HG03460 (cell line): ENCODE data around the gene CEACAM19.
A peak's percentile ranks its signal among the peaks of the same experiment; 100 is the strongest.

Source experiments
- ATAC-seq: cut with Tn5 transposase; IDR thresholded peaks from one replicate; pipeline ENCODE4 v1.9.1; 2021; ENCODE audit not compliant: unreplicated experiment

The CEACAM19 gene

DNA sequence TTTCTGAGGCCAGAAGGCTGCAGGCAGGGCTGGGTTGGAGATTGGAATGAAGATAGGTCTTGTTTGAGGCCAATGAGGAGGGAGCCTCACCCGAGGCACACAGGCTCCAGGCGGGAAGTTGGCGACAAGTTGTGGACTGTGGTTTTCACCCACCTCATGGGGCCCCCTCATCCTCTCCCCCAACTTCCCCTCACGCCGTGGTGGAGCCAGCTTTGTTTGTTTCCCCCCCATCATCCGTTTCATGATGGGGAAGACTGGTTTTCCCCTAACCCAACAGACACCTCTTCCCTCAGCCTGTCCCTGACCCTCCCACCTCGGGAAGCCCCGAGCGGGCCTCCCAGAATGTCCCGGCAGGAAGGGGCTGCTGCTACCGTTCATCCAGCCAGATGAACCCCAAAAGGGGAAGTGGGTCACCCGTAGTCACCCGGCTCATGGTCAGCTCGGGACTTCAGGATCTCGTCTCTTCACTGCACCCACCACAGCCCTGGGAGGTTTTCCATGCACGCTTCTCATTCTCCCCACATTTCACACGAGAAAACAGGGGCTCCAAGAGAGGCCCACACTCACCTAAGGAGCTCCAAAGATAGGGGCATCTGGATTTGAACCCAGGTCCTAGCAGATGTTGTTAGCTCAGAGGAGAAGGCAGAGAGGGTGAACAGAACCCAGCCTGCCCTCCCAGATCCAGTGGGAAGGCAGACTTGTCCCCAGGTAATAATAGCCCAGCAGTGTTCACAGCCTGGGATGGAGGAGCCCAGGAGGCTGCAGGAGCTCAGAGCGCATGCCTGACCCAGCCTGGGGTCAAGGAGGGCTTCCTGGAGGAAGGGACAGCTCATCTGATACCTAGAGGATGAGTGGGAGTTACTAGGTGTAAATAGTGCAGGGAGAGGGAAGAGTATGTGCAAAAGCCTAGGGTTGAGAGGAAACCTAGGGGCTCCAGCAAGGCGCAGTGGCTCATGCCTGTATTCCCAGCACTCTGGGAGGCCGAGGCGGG, 51.1 kb downstream of the CEACAM19 start:
- ATAC-seq: no peak

DNA sequence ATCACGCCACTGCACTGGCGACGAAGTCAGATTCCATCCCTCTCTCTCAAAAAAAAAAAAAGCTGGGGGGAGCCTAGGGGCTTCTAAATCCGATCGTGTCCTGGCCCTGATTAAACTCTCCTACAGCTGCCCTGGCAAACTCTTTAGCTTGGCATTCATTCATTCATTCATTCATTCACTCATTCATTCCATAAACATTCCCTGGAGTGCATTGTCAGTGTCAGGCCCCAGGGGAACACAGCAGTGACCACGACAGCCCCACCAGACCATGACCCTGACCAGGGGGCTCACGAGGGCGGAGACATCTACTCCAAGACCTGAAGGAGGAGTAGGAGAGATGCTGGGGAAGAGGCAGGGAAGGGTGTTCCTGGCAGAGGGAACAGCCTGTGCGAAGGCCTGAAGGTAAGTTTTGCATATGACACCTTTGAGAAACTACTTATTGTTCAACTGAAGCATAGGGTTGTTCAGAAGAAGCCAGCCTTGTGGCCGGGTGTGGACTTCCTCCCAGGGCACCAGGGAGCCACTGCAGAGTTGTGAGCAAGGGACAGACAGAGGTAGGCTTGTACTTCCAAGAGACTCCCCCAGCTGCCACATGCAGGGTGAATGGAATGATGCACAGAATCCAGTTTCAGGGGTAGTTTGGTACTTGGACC, 52.1 kb downstream of the CEACAM19 start:
- peak; percentile 16 for ATAC-seq

DNA sequence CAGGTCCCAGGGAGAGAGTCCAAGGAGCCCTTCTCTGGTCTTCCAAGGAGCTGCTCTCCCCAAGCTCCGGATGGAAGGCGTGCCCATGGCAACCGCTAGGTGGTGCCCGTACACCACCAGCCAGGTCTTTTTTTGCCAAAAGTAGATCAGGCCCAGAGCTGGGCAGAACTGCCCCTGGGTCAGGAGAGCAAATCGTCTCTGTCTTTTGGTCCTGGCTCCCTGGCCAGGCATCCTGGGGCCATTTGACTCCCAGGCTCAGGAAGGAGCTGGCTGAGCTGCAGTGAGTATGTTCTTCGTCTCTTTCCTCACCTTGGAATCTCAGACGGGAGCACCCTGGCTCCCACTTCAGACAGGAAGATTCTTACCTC, 52.7 kb downstream of the CEACAM19 start:
- peak; percentile 66 for ATAC-seq

DNA sequence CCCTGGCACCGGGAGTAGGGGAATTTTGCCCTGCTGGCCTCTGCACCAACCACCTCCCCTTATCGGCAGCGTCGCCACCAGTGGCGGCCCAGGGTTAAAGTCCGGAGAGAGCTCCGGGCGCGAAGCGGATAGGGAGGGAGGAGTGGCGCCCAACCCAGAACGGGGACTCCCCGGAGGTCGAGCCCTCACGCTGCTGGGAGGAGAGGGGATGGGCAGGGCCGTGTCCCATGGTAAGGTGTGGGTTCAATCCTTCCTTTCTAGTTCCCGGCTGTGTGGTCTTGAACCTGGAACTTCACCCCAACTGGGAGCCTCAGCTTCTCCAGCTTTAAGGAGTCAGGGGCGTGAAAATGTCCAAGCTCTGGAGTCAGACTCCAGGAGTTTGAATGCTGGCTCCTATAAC, 54.0 kb downstream of the CEACAM19 start:
- no peak for ATAC-seq

DNA sequence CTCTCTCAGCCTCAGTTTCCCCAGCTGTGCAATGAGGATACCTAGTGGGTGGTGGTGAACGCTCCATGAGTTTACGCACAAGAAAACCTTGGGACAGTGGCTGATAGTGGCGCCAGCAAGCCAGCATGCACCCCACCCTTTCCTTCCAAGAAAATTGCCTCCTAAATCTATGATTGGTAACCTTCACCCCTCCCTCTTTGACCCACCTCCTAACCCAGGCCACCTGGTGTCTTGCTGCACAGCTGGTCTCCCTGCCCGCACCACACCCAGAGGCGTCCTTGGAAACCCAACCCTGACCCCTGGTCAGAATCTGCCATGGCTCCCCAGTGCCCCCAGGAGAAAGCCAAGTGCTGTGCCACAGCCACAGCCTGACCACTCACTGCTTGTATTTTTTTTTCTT, 54.4 kb downstream of the CEACAM19 start:
- ATAC-seq: no peak

DNA sequence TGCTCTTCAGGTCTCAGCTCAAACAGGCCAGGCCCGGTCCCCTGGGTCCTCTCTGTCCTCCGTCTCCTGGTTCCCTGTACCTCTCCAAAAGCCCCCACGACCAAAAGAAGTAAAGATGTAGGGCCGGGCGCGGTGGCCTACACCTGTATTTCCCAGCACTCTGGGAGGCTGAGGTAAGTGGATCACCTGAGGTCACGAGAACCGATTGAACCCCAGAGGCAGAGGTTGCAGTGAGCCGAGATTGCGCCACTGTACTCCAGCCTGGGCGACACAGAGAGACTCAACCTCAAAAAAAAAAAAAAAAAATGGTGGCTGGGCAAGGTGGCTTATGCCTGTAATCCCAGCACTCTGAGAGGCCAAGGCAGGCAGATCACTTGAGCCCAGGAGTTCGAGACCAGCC, 55.2 kb downstream of the CEACAM19 start:
- ATAC-seq: no peak

DNA sequence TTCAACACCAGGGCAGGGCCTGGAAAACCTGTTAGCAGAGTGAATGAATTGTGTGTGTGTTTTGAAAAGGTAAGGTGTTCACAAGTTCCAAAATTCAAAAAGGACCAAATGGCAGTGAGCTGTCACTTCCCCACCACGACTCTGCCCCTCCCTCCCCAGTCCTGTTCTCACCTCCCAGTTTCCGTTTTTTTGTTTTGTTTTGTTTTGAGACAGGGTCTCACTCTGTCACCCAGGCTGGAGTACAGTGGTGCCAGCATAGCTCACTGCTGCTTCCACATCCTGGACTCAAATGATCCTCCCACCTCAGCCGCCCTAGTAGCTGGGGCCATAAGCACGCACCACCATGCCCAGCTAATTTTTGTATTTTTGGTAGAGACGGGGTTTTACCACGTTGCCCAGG, 56.9 kb downstream of the CEACAM19 start:
- no peak for ATAC-seq

DNA sequence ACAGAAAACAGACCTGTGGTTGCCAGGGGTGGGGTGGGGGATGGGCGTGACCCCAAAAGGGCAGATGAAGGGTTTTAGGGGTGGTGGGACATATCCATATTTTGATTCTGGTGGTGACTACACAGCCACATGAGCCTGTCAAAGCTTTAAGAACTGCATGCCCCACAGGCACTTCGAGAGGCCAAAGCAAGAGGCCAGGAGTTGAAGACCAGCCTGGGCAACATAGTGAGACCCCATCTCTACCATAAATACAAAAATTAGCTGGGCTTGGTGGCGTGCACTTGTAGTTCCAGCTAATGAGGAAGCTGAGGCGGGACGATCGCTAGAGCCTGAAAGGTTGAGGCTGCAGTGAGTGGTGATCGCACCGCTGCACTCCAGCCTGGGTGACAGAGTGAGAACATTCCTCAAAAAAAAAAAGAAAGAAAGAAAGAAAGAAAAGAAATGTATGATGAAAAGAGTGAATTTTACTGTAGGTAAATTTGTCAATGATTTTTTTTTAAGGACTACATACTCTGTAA, 58.3 kb downstream of the CEACAM19 start:
- ATAC-seq: no peak

DNA sequence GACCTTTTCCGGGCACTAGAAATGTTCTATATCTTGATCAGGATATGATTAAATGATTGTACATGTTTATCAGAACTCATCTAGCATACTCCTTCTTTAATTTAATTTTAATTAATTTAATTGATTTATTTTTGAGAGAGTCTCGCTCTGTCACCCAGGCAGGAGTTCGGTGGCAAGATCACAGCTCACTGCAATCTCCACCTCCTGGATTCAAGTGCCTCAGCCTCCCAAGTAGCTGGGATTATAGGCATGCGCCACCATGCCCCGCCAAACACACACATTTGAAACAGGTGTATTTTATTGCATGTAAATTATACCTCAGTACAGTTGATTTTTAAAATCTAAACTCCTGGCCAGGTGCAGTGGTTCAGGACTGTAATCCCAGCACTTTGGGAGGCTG, 59.8 kb downstream of the CEACAM19 start:
- ATAC-seq: no peak

DNA sequence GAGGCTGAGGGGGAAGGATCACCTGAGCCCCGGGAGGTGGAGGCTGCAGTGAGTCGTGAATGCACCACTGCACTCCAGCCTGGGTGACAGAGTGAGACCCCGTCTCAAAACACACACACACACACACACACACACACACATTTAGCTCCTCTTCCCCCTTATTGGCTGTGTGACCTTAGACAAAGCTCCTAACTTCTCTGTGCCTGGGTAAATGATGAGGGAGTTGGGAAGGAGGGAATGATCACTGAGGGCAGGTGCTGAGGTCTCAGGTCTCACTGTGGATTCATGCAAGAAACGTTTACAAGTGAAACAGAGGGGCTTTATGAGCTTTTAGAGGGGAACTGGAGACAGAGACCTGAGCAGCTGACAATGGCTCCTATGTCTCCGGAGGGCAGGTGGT, 60.3 kb downstream of the CEACAM19 start:
- ATAC-seq: no peak

DNA sequence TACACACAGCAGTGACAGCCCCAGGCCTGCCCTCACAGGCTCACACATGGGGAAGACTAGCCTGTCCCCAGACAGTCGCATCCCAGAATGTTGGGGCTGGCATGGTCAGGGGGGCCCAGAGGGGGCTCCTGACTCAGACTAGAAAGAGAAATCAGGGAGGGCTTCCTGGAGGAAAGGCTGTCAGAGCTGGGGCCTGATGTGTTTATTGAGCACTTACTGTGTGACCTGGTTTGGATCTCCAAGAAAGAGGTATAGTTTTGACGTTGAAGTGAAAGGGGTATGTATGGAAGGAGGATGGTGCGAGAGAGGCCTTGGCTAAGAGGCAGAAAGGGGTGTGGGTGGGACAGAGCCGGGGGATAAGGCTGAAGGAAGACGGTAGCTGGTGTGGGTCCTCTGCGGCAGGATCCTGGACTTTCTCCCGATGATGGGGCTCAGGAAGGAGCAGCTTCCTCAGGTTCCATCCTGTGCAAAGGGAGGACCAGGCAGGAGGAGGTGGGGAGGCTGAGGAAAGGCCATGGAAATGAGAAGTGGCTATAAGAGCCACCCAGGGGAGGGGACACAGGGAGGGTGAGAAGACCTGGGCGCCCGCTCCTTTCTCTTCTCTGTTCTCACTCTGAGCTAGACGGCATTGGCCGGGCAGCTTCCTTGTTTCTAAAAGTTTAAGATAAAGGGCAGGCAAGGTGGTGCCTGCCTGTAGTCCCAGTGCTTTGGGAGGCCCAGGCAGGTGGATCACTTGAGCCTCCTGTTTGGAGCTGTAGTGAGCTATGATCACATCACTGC, 61.1 kb downstream of the CEACAM19 start:
- no peak for ATAC-seq
